HEK293 (cell line): ENCODE results near the gene STAT3.

ENCODE experiments used
- YY1 ChIP-seq: fragments of 450-650 bp; formaldehyde crosslinking; IDR thresholded peaks from 2 replicates; pipeline ENCODE4 v1.5.1; 2018; ENCODE audit warnings: missing biosample characterization, missing genetic modification characterization
- ZBTB21 ChIP-seq: fragments of 450-650 bp; formaldehyde crosslinking; IDR thresholded peaks from 2 replicates; pipeline ENCODE4 v1.5.1; 2017; ENCODE audit warnings: missing biosample characterization, missing genetic modification characterization
- ZNF211 ChIP-seq: fragments of 450-650 bp; formaldehyde crosslinking; IDR thresholded peaks from 2 replicates; pipeline ENCODE4 v1.5.1; 2016; ENCODE audit warnings: low read depth, missing biosample characterization, missing genetic modification characterization
- ZNF214 ChIP-seq: fragments of 450-650 bp; formaldehyde crosslinking; IDR thresholded peaks from 2 replicates; pipeline ENCODE4 v1.5.1; 2017; ENCODE audit warnings: missing biosample characterization, mild to moderate bottlenecking, missing genetic modification characterization, borderline replicate concordance
- ZNF274 ChIP-seq, 2 experiments: fragments of 200-500 bp in 1 of 2; fragments of 450-650 bp in 1 of 2; sonication (Bioruptor generic) in 1 of 2; formaldehyde crosslinking in 1 of 2; IDR thresholded peaks; 2 replicates each; pipeline versions ENCODE4 v1.5.1 to v1.6.1; 2014 to 2016; ENCODE audit warnings: borderline replicate concordance in 1 of 2, inconsistent platforms in 1 of 2, low read length in 1 of 2, missing biosample characterization in 1 of 2, missing genetic modification characterization in 1 of 2
- ZNF302 ChIP-seq: fragments of 450-650 bp; formaldehyde crosslinking; IDR thresholded peaks from 2 replicates; pipeline ENCODE4 v1.5.1; 2016; ENCODE audit warnings: missing biosample characterization, missing genetic modification characterization, low read depth
- TF ChIP-seq, protein P1 (sequence below): fragments of 450-650 bp; formaldehyde crosslinking; IDR thresholded peaks from 2 replicates; pipeline ENCODE4 v1.5.1; 2016; ENCODE audit warnings: missing biosample characterization, missing genetic modification characterization
- TF ChIP-seq, protein P2 (sequence below): fragments of 450-650 bp; formaldehyde crosslinking; IDR thresholded peaks from 2 replicates; pipeline ENCODE4 v1.5.1; 2016; ENCODE audit warnings: missing biosample characterization, missing genetic modification characterization

DNA sequence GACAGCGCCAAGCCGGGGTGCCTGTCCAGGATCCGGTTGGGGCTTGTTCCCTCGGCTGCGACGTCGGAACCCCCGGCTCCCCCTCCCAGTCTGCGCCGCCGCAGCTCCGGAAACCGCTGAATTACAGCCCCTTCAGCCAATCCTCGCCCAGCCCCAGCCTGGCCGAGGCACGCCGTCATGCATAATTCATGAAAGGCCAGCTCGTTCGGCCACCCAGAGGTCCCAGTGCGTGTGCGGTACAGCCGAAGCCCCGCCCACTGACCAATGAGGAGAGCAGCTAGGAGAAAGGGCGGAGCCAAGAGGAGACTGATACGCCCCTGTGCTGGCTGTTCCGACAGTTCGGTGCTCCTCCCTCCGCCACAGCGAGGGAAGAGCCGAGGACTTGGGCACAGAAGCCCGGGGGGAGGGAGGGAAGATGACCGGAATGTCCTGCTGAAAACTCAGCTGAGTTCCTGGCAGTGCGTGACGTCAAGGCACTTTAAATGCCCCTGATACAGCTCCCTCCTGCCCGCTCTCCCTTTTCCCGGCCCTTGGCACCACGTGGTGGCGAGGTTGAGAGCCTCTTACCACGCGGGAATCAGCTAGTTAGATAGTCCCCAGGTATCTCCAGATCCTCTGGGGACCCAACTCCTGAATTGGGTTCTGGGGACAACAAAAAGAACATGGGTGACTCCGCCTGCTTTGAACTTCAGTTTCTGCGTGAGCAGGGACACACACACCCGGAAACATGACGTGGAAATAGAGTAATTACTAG, at the start of gene STAT3:
- TF ChIP-seq ZBTB21 (tag by site-specific recombination): peak; percentile 100
- no peak for TF ChIP-seq ZNF211
- TF ChIP-seq, protein P1, sequence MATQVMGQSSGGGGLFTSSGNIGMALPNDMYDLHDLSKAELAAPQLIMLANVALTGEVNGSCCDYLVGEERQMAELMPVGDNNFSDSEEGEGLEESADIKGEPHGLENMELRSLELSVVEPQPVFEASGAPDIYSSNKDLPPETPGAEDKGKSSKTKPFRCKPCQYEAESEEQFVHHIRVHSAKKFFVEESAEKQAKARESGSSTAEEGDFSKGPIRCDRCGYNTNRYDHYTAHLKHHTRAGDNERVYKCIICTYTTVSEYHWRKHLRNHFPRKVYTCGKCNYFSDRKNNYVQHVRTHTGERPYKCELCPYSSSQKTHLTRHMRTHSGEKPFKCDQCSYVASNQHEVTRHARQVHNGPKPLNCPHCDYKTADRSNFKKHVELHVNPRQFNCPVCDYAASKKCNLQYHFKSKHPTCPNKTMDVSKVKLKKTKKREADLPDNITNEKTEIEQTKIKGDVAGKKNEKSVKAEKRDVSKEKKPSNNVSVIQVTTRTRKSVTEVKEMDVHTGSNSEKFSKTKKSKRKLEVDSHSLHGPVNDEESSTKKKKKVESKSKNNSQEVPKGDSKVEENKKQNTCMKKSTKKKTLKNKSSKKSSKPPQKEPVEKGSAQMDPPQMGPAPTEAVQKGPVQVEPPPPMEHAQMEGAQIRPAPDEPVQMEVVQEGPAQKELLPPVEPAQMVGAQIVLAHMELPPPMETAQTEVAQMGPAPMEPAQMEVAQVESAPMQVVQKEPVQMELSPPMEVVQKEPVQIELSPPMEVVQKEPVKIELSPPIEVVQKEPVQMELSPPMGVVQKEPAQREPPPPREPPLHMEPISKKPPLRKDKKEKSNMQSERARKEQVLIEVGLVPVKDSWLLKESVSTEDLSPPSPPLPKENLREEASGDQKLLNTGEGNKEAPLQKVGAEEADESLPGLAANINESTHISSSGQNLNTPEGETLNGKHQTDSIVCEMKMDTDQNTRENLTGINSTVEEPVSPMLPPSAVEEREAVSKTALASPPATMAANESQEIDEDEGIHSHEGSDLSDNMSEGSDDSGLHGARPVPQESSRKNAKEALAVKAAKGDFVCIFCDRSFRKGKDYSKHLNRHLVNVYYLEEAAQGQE (tag by site-specific recombination): peak; percentile 46; the same call in 1 of the 2 replicates
- TF ChIP-seq, protein P2, sequence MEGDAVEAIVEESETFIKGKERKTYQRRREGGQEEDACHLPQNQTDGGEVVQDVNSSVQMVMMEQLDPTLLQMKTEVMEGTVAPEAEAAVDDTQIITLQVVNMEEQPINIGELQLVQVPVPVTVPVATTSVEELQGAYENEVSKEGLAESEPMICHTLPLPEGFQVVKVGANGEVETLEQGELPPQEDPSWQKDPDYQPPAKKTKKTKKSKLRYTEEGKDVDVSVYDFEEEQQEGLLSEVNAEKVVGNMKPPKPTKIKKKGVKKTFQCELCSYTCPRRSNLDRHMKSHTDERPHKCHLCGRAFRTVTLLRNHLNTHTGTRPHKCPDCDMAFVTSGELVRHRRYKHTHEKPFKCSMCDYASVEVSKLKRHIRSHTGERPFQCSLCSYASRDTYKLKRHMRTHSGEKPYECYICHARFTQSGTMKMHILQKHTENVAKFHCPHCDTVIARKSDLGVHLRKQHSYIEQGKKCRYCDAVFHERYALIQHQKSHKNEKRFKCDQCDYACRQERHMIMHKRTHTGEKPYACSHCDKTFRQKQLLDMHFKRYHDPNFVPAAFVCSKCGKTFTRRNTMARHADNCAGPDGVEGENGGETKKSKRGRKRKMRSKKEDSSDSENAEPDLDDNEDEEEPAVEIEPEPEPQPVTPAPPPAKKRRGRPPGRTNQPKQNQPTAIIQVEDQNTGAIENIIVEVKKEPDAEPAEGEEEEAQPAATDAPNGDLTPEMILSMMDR (tag by site-specific recombination): 0 out of 2 replicates have a peak, but pooled peaks have one; percentile 57
- peak; percentile 55; the same call in 1 of the 2 replicates for TF ChIP-seq ZNF302 (tag by site-specific recombination)
- no peak for TF ChIP-seq ZNF214 (tag by site-specific recombination)
- peak; percentile 70 for TF ChIP-seq YY1
- no peak for TF ChIP-seq ZNF274 (IDR thresholded peaks at IDR 0.05; ENCODE audit: low read length)
- no peak for TF ChIP-seq ZNF274 (tag by site-specific recombination; IDR thresholded peaks at IDR 0.05; ENCODE audit: borderline replicate concordance)
